ENCODE measurements around the gene DLG2.

GRCh38 chr11:84580428-84580827 lies 1046.7 kb downstream of the DLG2 start:
- no peak for TF ChIP-seq CTCF (IDR thresholded peaks at IDR 0.05; ENCODE audit: low read length)
- no peak for TF ChIP-seq EZH2 (optimal IDR thresholded peaks at IDR 0.05; ENCODE audit: low read depth, low read length)
- no peak for TF ChIP-seq EZH2phosphoT487 (IDR thresholded peaks at IDR 0.05; ENCODE audit: low read length)

Measured in MM.1S (cell line).